ENCODE measurements around the gene BACH1.

DNA sequence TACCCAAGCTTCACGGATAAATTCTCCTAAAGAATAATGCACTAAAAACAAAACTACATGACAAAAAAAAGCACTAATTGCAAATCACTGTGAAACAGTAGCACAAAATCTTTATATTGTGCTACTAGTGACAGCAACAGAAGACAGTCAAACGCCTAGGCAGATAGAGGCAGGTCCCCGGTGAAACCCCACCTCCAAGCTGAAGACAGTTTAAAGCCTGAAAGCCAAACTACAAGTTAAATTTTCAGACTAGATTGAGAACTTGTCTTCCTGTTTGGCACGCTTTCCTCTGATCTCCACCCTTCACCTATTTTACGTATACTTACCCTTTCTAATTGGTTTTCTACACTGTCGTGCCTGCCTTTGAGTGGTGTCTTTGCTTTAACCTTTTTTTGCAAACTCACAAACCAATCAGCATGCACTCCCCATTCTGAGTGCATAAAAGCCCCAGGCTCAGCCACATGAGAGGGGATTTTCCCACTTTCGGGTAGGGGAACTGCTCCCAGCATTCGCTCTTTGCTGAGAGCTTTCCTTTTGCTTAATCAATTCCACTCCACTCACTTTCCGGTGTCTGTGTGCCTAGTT lies 3.6 kb upstream of the BACH1 start:
- TF ChIP-seq, protein P1, sequence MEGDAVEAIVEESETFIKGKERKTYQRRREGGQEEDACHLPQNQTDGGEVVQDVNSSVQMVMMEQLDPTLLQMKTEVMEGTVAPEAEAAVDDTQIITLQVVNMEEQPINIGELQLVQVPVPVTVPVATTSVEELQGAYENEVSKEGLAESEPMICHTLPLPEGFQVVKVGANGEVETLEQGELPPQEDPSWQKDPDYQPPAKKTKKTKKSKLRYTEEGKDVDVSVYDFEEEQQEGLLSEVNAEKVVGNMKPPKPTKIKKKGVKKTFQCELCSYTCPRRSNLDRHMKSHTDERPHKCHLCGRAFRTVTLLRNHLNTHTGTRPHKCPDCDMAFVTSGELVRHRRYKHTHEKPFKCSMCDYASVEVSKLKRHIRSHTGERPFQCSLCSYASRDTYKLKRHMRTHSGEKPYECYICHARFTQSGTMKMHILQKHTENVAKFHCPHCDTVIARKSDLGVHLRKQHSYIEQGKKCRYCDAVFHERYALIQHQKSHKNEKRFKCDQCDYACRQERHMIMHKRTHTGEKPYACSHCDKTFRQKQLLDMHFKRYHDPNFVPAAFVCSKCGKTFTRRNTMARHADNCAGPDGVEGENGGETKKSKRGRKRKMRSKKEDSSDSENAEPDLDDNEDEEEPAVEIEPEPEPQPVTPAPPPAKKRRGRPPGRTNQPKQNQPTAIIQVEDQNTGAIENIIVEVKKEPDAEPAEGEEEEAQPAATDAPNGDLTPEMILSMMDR (IDR thresholded peaks at IDR 0.05), result no peak
- TF ChIP-seq POLR2AphosphoS5 (IDR thresholded peaks at IDR 0.05; ENCODE audit: low read depth, low read length), result no peak
- TF ChIP-seq, protein P2, sequence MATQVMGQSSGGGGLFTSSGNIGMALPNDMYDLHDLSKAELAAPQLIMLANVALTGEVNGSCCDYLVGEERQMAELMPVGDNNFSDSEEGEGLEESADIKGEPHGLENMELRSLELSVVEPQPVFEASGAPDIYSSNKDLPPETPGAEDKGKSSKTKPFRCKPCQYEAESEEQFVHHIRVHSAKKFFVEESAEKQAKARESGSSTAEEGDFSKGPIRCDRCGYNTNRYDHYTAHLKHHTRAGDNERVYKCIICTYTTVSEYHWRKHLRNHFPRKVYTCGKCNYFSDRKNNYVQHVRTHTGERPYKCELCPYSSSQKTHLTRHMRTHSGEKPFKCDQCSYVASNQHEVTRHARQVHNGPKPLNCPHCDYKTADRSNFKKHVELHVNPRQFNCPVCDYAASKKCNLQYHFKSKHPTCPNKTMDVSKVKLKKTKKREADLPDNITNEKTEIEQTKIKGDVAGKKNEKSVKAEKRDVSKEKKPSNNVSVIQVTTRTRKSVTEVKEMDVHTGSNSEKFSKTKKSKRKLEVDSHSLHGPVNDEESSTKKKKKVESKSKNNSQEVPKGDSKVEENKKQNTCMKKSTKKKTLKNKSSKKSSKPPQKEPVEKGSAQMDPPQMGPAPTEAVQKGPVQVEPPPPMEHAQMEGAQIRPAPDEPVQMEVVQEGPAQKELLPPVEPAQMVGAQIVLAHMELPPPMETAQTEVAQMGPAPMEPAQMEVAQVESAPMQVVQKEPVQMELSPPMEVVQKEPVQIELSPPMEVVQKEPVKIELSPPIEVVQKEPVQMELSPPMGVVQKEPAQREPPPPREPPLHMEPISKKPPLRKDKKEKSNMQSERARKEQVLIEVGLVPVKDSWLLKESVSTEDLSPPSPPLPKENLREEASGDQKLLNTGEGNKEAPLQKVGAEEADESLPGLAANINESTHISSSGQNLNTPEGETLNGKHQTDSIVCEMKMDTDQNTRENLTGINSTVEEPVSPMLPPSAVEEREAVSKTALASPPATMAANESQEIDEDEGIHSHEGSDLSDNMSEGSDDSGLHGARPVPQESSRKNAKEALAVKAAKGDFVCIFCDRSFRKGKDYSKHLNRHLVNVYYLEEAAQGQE (IDR thresholded peaks at IDR 0.05; ENCODE audit: insufficient read depth in 1 of 2, low read depth in 2 of 2, low read length in 1 of 2), result no peak
